SK-N-SH treated with all-trans-retinoic acid at 6 μM for 48 hours (cell line): ENCODE data around the gene SEBOX.

ENCODE experiments used
- ARNTL ChIP-seq: fragments of 450-650 bp; formaldehyde crosslinking; IDR thresholded peaks from 2 replicates; pipeline ENCODE4 v1.5.0; 2020; ENCODE audit warnings: low read depth, mild to moderate bottlenecking, moderate library complexity, borderline replicate concordance
- BACH2 ChIP-seq: fragments of 250-450 bp; sonication (Bioruptor Pico); IDR thresholded peaks from 2 replicates; pipeline ENCODE4 v1.9.0; 2021; ENCODE audit warnings: mild to moderate bottlenecking, borderline replicate concordance
- CREB5 ChIP-seq: fragments of 250-450 bp; sonication (Bioruptor Pico); IDR thresholded peaks from 2 replicates; pipeline ENCODE4 v1.5.1; 2020; ENCODE audit warnings: low read depth, mild to moderate bottlenecking, moderate library complexity
- CSDC2 ChIP-seq: fragments of 250-450 bp; sonication (Bioruptor Pico); IDR thresholded peaks from 2 replicates; pipeline ENCODE4 v1.5.0; 2020; ENCODE audit warnings: mild to moderate bottlenecking, moderate library complexity
- OSR1 ChIP-seq: fragments of 250-450 bp; sonication (Bioruptor Pico); IDR thresholded peaks from 2 replicates; pipeline ENCODE4 v1.8.0; 2022; ENCODE audit warnings: moderate library complexity, mild to moderate bottlenecking, inconsistent platforms
- PATZ1 ChIP-seq: fragments of 250-450 bp; sonication (Bioruptor Pico); IDR thresholded peaks from 2 replicates; pipeline ENCODE4 v1.8.0; 2020; ENCODE audit warnings: mild to moderate bottlenecking, moderate library complexity, borderline replicate concordance
- ZC3H10 ChIP-seq: fragments of 250-450 bp; sonication (Bioruptor Pico); IDR thresholded peaks from 2 replicates; pipeline ENCODE4 v1.5.1; 2021; ENCODE audit warnings: mild to moderate bottlenecking, moderate library complexity
- ZFP3 ChIP-seq: fragments of 250-450 bp; sonication (Bioruptor Pico); IDR thresholded peaks from 2 replicates; pipeline ENCODE4 v1.5.0; 2020; ENCODE audit warnings: mild to moderate bottlenecking, moderate library complexity
- ZFP30 ChIP-seq: fragments of 450-650 bp; formaldehyde crosslinking; IDR thresholded peaks from 2 replicates; pipeline ENCODE4 v1.5.0; 2022; ENCODE audit warnings: mild to moderate bottlenecking, moderate library complexity
- ZNF8 ChIP-seq: fragments of 450-650 bp; formaldehyde crosslinking; IDR thresholded peaks from 2 replicates; pipeline ENCODE4 v1.5.0; 2020; ENCODE audit warnings: mild to moderate bottlenecking, moderate library complexity

- TF ChIP-seq ZFP30 (CRISPR knock-in tag): no peak
- no peak for TF ChIP-seq PATZ1 (CRISPR knock-in tag)
- TF ChIP-seq ZFP3 (CRISPR knock-in tag): no peak
- no peak for TF ChIP-seq CSDC2 (CRISPR knock-in tag)
- TF ChIP-seq OSR1: no peak
- TF ChIP-seq CREB5: no peak
- no peak for TF ChIP-seq ZNF8 (CRISPR knock-in tag)
- no peak for TF ChIP-seq ZC3H10
- no peak for TF ChIP-seq ARNTL (CRISPR knock-in tag)
- TF ChIP-seq BACH2: no peak
Measured at GRCh38 chr17:28350271-28350670, 14.7 kb downstream of the SEBOX start.
